NK-92 (cell line): ENCODE results near the gene CACNB4.

Experiments used
- DNase-seq: peaks from one replicate; lab custom pipeline; 2025; ENCODE audit not compliant: unreplicated experiment; lab: John Stamatoyannopoulos, UW

CACNB4 gene

DNA sequence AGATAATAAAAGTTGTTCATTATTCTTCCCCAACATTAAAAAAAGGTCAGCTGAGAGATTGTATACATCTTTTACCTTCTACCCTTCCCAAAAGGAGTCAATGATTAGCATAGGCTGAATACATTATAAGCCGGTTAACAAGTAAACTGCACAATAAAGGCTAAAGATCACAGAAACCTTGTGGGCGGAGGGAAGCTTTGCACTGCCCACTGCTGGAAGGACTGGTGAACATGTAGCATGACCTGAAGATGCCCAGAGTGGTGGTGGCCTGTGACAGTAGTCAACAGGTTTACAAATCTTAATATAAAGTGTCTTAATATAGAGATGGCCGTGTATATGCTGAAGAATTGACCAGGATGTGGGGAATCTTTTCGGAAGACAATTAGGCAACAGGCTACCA, 306.3 kb downstream of the CACNB4 start:
- no peak for DNase-seq

DNA sequence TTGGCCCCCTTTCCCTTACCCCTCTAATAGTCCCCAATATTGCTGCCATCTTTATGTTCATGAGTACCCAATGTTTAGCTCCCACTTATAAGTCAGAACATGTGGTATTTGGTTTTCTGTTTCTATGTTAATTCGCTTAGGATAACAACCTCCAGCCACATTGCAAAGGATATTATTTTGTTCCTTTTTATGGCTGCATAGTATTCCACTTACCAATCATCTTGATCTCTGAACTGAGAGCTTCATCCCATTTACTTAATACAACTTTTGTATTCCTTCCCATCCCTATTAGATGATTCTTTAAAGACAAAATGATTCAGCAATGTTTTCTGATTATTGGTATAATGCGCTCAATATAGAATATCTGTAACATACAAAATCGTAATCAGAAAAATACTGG, 307.3 kb downstream of the CACNB4 start:
- no peak for DNase-seq

DNA sequence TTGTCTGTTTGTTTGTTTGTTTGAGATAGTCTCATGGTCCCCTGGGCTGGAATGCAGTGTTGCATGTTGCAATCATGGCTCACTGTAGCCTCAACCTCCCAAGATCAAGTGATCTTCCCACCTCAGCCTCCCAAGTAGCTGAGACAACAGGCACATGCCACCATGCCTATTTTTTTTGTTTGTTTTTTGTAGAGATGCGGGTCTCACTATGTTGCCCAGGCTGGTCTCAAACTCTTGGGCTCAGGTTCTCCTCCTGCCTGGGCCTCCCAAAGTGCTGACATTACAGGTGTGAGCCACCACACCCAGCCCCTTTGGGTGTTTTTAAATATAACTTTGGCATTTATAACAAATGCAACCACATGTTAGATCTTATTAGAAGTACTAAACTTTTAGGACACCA, 308.2 kb downstream of the CACNB4 start:
- no peak for DNase-seq

DNA sequence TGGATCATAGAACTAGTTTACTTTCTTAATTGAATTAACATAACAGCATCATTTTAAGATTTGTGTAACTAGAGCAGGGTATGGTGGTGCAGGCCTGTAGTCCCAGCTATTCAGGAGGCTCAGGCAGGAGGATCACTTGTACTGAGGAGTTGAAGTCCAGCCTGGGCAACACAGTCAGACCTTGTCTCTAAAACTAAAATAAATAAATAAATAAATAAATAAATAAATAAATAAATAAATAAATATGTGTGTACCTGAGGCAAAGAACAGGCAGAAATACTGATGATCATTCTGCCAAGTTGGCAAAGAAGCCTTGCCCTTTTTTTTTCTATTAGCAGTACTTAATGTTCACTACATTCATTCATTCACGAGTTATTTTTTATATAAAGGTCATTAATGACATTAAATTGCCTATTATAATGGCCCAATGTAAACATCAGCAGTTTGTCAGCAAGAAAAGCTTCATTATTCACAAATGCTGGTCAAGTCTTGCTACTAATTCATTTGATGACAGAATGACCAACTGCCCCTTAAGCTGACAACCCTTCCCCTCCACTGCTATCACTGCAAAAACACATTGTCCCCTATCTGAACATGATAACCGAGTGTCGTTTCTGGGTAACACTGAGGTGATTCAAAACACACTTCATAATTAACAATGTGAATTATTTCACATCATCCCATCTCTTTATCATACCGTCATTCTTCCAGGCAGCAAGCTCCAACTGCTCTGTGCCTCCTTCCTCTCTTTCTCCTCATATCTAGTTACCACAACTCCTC, 309.6 kb downstream of the CACNB4 start:
- DNase-seq: no peak

DNA sequence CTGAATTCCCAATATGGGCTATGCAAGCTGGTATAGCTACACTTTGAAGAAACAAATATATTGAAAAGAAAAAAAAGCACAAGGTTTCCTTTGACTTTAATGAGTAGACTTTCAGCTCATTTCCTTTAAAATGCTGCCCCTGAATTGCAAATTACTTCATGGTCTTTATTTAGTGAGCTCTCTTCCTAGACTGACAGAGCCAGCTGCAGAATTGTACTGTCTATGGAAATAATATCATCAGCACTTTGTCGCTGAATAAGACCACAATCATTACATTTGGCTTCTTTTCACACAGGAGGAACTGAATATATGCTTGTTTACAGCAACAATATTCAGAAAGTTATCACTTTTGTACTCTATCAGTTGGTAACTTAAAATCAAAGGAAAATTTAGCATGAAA, 312.4 kb downstream of the CACNB4 start:
- no peak for DNase-seq

DNA sequence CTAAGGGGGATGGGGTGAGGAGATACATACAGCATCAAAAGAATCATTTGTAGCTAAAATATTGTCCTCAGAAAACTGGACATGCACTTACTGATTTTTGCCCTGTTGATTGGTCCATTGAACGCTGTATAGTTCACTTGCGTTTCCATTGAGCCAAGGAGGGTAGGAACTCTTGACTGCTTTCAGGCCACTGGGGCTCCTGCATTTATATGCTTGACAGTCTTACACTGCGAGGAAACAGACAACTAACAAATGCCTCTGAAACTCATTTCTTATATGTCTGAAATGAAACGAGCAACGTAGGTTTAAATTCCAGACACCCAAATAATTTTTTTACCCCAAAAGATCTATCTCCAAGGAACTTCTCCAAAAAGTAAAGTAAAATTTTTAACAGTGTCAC, 312.8 kb downstream of the CACNB4 start:
- no peak for DNase-seq

DNA sequence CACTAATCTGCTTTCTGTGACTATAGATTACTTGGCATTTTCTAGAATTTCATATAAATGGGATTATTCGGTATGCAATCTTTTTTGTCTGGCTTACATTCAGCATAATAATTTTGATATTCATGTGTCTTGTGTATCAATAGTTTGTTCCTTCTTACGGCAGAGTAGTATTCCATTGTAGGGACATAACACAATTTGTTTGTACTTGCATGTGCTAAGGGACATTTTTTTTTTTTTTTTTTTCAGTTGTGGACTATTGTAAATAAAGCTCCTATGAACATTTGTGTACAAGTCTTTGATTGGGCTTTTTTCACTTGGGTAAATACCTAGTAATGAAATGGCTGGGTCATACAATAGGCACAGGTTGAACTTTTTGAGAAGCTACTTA, 315.7 kb downstream of the CACNB4 start:
- DNase-seq: no peak
